Endometrium (tissue), 2 donors: ENCODE measurements around the gene SERP2.

Experiments used
- FAIRE-seq: peaks from 2 replicates; lab custom pipeline; 2012; peaks lifted over from hg19 to GRCh38; lab: Jason Lieb, UNC
- donor health status: control.
- donor health status: control.

The SERP2 gene

GRCh38 chr13:44355621-44356020 is 18.0 kb upstream of the SERP2 start:
- no peak for FAIRE-seq

- FAIRE-seq = no peak
Observed at GRCh38 chr13:44359983-44360375, 13.6 kb upstream of the SERP2 start.

- no peak for FAIRE-seq
Observed at GRCh38 chr13:44362394-44363040, 11.1 kb upstream of the SERP2 start.

GRCh38 chr13:44363631-44364344 is 9.8 kb upstream of the SERP2 start:
- no peak for FAIRE-seq

- FAIRE-seq = no peak
Observed at GRCh38 chr13:44364345-44365000, 9.2 kb upstream of the SERP2 start.

- FAIRE-seq = no peak
Observed at GRCh38 chr13:44365008-44365407, 8.6 kb upstream of the SERP2 start.

- FAIRE-seq = no peak
Observed at GRCh38 chr13:44365899-44366298, 7.7 kb upstream of the SERP2 start.

- peak; percentile 92 for FAIRE-seq
Observed at GRCh38 chr13:44368062-44368591, 5.5 kb upstream of the SERP2 start.

- FAIRE-seq = no peak
Observed at GRCh38 chr13:44368599-44369368, 4.8 kb upstream of the SERP2 start.

- no peak for FAIRE-seq
Observed at GRCh38 chr13:44371421-44371820, 2.2 kb upstream of the SERP2 start.

- no peak for FAIRE-seq
Observed at GRCh38 chr13:44373247-44373600, 400 bp upstream of the SERP2 start.

GRCh38 chr13:44374348-44374712 is 706 bp downstream of the SERP2 start:
- FAIRE-seq = no peak

- no peak for FAIRE-seq
Observed at GRCh38 chr13:44378277-44378676, 4.7 kb downstream of the SERP2 start.

- no peak for FAIRE-seq
Observed at GRCh38 chr13:44379885-44380284, 6.3 kb downstream of the SERP2 start.

GRCh38 chr13:44380404-44381165 is 7.0 kb downstream of the SERP2 start:
- FAIRE-seq = no peak

GRCh38 chr13:44382635-44383145 is 9.1 kb downstream of the SERP2 start:
- FAIRE-seq = no peak

GRCh38 chr13:44383945-44384344 is 10.3 kb downstream of the SERP2 start:
- no peak for FAIRE-seq

- FAIRE-seq = no peak
Observed at GRCh38 chr13:44384778-44385177, 11.2 kb downstream of the SERP2 start.

- no peak for FAIRE-seq
Observed at GRCh38 chr13:44385401-44385800, 11.8 kb downstream of the SERP2 start.

GRCh38 chr13:44385847-44386246 is 12.2 kb downstream of the SERP2 start:
- FAIRE-seq = no peak

- no peak for FAIRE-seq
Observed at GRCh38 chr13:44386913-44387556, 13.4 kb downstream of the SERP2 start.
